ENCODE data around the gene ABCA9. TPM values are rescaled to one million over a fixed set of nuclear protein-coding genes. Genes with fewer than 3 reads are reported as not detected.

ABCA9 gene
- total and polyA plus RNA-seq, 2 of the 13 experiments (the other 11 are each of a cell fraction or from before 2014, with no cell fraction given): 0.04 TPM; not detected in 1

DNA sequence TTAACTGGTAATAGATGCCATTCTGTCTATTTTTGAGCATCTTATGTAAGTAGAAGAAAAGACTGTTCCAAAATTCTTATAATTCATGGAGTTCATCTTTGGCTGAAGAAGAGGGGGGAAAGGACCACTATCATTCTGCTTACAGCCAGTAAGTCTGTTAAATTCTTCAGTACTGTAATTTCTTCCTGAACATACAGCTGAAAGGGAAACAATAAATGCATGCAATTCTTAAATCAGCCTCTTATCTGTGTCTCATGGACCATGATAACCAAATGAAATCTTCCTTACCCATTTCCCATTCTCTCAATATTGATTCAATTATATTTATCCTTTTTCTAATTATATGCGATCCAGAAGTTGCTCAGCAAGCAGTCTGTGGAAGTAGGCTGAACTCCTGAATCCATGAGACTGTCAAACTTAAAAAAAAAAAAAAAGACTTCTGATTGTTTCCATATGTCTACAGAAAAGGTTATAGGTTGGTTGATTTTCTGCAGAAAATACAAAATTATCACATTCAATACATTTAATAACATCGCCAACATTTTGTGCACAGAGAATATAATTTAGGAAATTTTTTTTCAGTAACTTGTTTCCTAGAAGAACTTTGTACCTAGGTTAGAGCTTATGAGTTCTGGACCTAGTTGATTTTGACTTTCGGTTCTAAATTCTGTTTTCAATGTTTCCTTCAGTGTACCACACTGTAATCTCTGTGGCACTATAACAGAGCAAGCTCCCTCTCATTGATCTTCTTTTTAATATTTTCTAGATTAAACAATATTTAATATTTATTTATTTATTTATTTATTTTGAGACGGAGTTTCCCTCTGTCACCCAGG, 1.2 kb upstream of the ABCA9 start:
- H3K79me2 ChIP-seq (ENCODE audit: insufficient read depth, low read length): no peaks in the 10 kb centered on the region
- ATAC-seq: no peak
- 96% methylated on average over 4 of the region's 4 CpGs for WGBS (ENCODE audit: low lambda C conversion rate)

More for the DNA sequence above, 1.2 kb upstream of the ABCA9 start:
- DNase-seq (ENCODE audit: low spot score) (no peak), FAIRE-seq (no peak)
- TF ChIP-seq, protein P1, sequence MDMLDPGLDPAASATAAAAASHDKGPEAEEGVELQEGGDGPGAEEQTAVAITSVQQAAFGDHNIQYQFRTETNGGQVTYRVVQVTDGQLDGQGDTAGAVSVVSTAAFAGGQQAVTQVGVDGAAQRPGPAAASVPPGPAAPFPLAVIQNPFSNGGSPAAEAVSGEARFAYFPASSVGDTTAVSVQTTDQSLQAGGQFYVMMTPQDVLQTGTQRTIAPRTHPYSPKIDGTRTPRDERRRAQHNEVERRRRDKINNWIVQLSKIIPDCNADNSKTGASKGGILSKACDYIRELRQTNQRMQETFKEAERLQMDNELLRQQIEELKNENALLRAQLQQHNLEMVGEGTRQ (IDR thresholded peaks at IDR 0.05; ENCODE audit: low read depth, low read length): no peak
- TF ChIP-seq, protein P1 (CRISPR knock-in tag; IDR thresholded peaks at IDR 0.05; ENCODE audit: borderline replicate concordance): no peak
- TF ChIP-seq, protein P2, sequence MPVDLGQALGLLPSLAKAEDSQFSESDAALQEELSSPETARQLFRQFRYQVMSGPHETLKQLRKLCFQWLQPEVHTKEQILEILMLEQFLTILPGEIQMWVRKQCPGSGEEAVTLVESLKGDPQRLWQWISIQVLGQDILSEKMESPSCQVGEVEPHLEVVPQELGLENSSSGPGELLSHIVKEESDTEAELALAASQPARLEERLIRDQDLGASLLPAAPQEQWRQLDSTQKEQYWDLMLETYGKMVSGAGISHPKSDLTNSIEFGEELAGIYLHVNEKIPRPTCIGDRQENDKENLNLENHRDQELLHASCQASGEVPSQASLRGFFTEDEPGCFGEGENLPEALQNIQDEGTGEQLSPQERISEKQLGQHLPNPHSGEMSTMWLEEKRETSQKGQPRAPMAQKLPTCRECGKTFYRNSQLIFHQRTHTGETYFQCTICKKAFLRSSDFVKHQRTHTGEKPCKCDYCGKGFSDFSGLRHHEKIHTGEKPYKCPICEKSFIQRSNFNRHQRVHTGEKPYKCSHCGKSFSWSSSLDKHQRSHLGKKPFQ (CRISPR knock-in tag; IDR thresholded peaks at IDR 0.05; ENCODE audit: insufficient replicate concordance): no peak
- no peak for TF ChIP-seq ZNF891 (CRISPR knock-in tag; IDR thresholded peaks at IDR 0.05)
- TF ChIP-seq, protein P3, sequence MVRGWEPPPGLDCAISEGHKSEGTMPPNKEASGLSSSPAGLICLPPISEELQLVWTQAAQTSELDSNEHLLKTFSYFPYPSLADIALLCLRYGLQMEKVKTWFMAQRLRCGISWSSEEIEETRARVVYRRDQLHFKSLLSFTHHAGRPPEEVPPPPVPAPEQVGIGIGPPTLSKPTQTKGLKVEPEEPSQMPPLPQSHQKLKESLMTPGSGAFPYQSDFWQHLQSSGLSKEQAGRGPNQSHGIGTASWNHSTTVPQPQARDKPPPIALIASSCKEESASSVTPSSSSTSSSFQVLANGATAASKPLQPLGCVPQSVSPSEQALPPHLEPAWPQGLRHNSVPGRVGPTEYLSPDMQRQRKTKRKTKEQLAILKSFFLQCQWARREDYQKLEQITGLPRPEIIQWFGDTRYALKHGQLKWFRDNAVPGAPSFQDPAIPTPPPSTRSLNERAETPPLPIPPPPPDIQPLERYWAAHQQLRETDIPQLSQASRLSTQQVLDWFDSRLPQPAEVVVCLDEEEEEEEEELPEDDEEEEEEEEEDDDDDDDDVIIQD (CRISPR knock-in tag; IDR thresholded peaks at IDR 0.05; ENCODE audit: low read depth): no peak
- TF ChIP-seq ZNF343 (CRISPR knock-in tag; IDR thresholded peaks at IDR 0.05): no peak
- no peak overlapping the region for H3K4me2 ChIP-seq (ENCODE audit: low read depth, low read length)
- in situ Hi-C loops (cut with HindIII; ENCODE audit: extremely low pct_ligation_motif_present, low pct_unique_long_range_greater_than_20kb): loop anchor here (25.0 kb wide), 1 partner anchor 275 kb away; no protein-coding TSS in a partner anchor
- H4K20me1 ChIP-seq (ENCODE audit: insufficient read depth, low read length): no peaks in the 10 kb centered on the region
- POLR2A ChIA-PET: interaction anchor here (0.6 kb wide), 1 partner anchor 15 kb away, joined by 3 read pairs; no protein-coding TSS in a partner anchor
- H3K4me1 ChIP-seq (ENCODE audit: insufficient read depth, low read length): peaks cover 14% of the 10 kb centered on the region
- H3K27me3 ChIP-seq (ENCODE audit: control insufficient read depth in 1 of 2, insufficient read depth in 2 of 2, low read length in 2 of 2): no peaks in the 10 kb centered on the region
- H3K9ac ChIP-seq (ENCODE audit: insufficient read depth, low read depth, low read length): no peak overlapping the region
- CTCF ChIA-PET (ENCODE audit: low intra/inter-chr PET ratio, low total read pairs): no interaction called here
- no peaks in the 10 kb centered on the region for H3K36me3 ChIP-seq (replicated peaks in 1 of 2; ENCODE audit: control insufficient read depth in 1 of 2, insufficient read depth in 2 of 2, low read length in 2 of 2)
- no TSS peak for BruUV-seq (replicated peaks)
- H3K27ac ChIP-seq (ENCODE audit: extremely low read length, insufficient read depth, low read length): no peak overlapping the region
- H2AFZ ChIP-seq (ENCODE audit: low read length): no peak overlapping the region
- H3K4me3 ChIP-seq (replicated peaks in 1 of 3; ENCODE audit: insufficient read depth in 1 of 3, low read depth in 2 of 3, low read length in 3 of 3): no peak overlapping the region
- peaks cover 6% of the 10 kb centered on the region; the same call in 1 of the 2 replicates for H3K9me3 ChIP-seq (ENCODE audit: low read length)
- intact Hi-C loops (cut with micrococcal nuclease; ENCODE audit: unreplicated experiment): no loop called here
